Measurements from ENCODE around the gene CD160.

DNA sequence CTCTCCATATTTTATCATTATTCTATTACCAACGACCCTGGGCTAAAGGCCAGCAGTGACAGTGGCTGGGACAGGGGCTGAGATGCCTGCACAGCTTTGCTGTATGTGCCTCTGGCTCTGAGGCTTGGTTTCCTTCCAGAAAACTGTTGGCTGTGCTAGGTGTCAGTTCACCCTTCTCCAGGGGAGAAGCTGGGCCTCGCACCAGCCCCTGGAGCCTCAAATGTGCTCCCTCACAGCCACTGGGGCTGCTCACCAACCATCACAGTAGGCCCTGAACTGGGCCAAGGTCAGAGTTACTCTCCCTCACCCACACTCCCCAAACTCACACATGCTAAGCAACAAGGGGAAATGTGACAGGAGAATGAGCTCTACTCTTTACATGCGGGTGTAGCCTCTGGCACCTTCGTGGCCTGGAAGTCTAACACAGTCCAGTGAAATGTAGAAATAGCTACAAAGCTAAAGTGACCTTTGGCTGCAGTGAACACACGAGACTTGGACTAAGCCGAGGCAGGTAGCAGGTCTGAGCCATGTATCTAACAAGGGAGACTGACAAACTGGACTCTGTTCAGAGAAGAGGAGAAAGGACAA, 4.7 kb upstream of the CD160 start:
- no peak for TF ChIP-seq POLR2A (IDR thresholded peaks at IDR 0.05; ENCODE audit: low read length)
- TF ChIP-seq GATA1 (IDR thresholded peaks at IDR 0.05; ENCODE audit: low read depth, low read length), result no peak

Data from erythroblast (primary cell).